H1 (cell line): ENCODE measurements around the gene STAMBP. TPM values are rescaled to one million over a fixed set of nuclear protein-coding genes. Genes with fewer than 3 reads are reported as not detected.

Experiments used
- CTCF ChIA-PET: fragments of 300-600 bp; sonication (Branson Sonifier 250); formaldehyde crosslinking; loops from one replicate; lab custom pipeline; 2021; ENCODE audit not compliant: partially characterized antibody; lab: Charles Lee
- POLR2A ChIA-PET: fragments of 300-600 bp; sonication (Branson Sonifier 250); formaldehyde crosslinking; loops from one replicate; lab custom pipeline; 2021; ENCODE audit warnings: inconsistent platforms; ENCODE audit not compliant: partially characterized antibody; lab: Charles Lee
- DNase-seq, 2 experiments: peaks; one replicate each; pipeline versions ENCODE4 v3.0.0 to v3.0.0-alpha.2; 2010 to 2022; ENCODE audit warnings: low spot score in 2 of 2, low read depth in 1 of 2, mixed read lengths in 1 of 2
- FAIRE-seq: peaks from 2 replicates; lab custom pipeline; 2011; peaks lifted over from hg19 to GRCh38; lab: Jason Lieb, UNC
- H2AFZ ChIP-seq: 2 replicates; pipeline ENCODE4 v1.8.1; 2012; ENCODE audit warnings: low read length, inconsistent platforms
- H2AK5ac ChIP-seq: 2 replicates; pipeline ENCODE4 v1.6.1; 2013; ENCODE audit warnings: low read depth, low read length
- H2BK120ac ChIP-seq: replicated peaks from 2 replicates; pipeline ENCODE3; 2013; ENCODE audit warnings: low read depth, low read length, inconsistent platforms
- H2BK12ac ChIP-seq: 2 replicates; pipeline ENCODE4 v1.6.1; 2013; ENCODE audit warnings: low read depth, low read length
- H2BK15ac ChIP-seq: 2 replicates; pipeline ENCODE4 v1.6.1; 2013; ENCODE audit warnings: low read length
- H2BK20ac ChIP-seq: 2 replicates; pipeline ENCODE4 v1.6.1; 2013; ENCODE audit warnings: low read length
- H2BK5ac ChIP-seq: 2 replicates; pipeline ENCODE4 v1.6.1; 2013; ENCODE audit warnings: low read depth, low read length
- H3K14ac ChIP-seq: 2 replicates; pipeline ENCODE4 v1.6.1; 2013; ENCODE audit warnings: inconsistent platforms; ENCODE audit not compliant: insufficient read length
- H3K18ac ChIP-seq: 2 replicates; pipeline ENCODE4 v1.6.1; 2013; ENCODE audit warnings: low read length; ENCODE audit errors: extremely low read depth
- H3K23ac ChIP-seq: 2 replicates; pipeline ENCODE4 v1.6.1; 2013; ENCODE audit warnings: inconsistent platforms; ENCODE audit not compliant: insufficient read length
- H3K23me2 ChIP-seq: 2 replicates; pipeline ENCODE4 v1.6.1; 2013; ENCODE audit warnings: low read depth, low read length
- H3K27ac ChIP-seq: 2 replicates; pipeline ENCODE4 v1.6.1; 2011; ENCODE audit warnings: low read depth, low read length, inconsistent platforms
- H3K27me3 ChIP-seq, 4 experiments: replicated peaks in 1 of 4; 1 replicate in 1 of 4; 2 replicates in 3 of 4; pipeline versions ENCODE4 v1.6.1 to v1.8.1; 2011 to 2013; ENCODE audit warnings: low read length in 3 of 4, mild to moderate bottlenecking in 3 of 4, inconsistent platforms in 2 of 4, mixed read lengths in 2 of 4, moderate library complexity in 1 of 4; ENCODE audit not compliant: control insufficient read depth in 3 of 4, insufficient read depth in 3 of 4; ENCODE audit errors: extremely low read depth in 1 of 4
- H3K36me3 ChIP-seq, 4 experiments: 2 replicates each; pipeline versions ENCODE4 v1.6.1 to v1.8.1; 2011 to 2013; ENCODE audit warnings: mild to moderate bottlenecking in 4 of 4, low read length in 3 of 4, moderate library complexity in 2 of 4, control low read depth in 1 of 4, inconsistent platforms in 1 of 4; ENCODE audit not compliant: insufficient read depth in 4 of 4, control insufficient read depth in 2 of 4
- H3K4ac ChIP-seq: replicated peaks from 2 replicates; pipeline ENCODE3; 2013; ENCODE audit warnings: low read length, low read depth, mixed read lengths, inconsistent platforms; ENCODE audit not compliant: insufficient read length
- H3K4me1 ChIP-seq, 4 experiments: replicated peaks in 1 of 4; 1 replicate in 1 of 4; 2 replicates in 3 of 4; pipeline versions ENCODE4 v1.6.1 to v1.8.1; 2011 to 2013; ENCODE audit warnings: low read length in 3 of 4, inconsistent platforms in 2 of 4, mixed read lengths in 1 of 4; ENCODE audit not compliant: insufficient read depth in 4 of 4, control insufficient read depth in 3 of 4
- H3K4me2 ChIP-seq, 2 experiments: 2 replicates each; pipeline versions ENCODE4 v1.6.1 to v1.8.1; 2011 to 2013; ENCODE audit warnings: low read depth in 2 of 2, low read length in 2 of 2, control low read depth in 1 of 2, inconsistent platforms in 1 of 2, mild to moderate bottlenecking in 1 of 2; ENCODE audit not compliant: insufficient read depth in 1 of 2
- H3K4me3 ChIP-seq, 4 experiments: fragments of 200-600, 300-600 bp in 1 of 4; sonication (generic), shearing (Covaris generic), sonication (Bioruptor Twin) in 1 of 4; 2 replicates each; pipeline versions ENCODE4 v1.5.1 to v1.8.1; 2011 to 2016; ENCODE audit warnings: low read length in 4 of 4, low read depth in 3 of 4, control low read depth in 2 of 4, inconsistent platforms in 2 of 4, mild to moderate bottlenecking in 2 of 4, mixed read lengths in 1 of 4, moderate library complexity in 1 of 4; ENCODE audit not compliant: insufficient read depth in 2 of 4; ENCODE audit errors: extremely low read depth in 1 of 4
- H3K56ac ChIP-seq: replicated peaks from 2 replicates; pipeline ENCODE3; 2013; ENCODE audit warnings: low read depth, mild to moderate bottlenecking, mixed read lengths, low read length, inconsistent platforms; ENCODE audit not compliant: insufficient read length
- H3K79me1 ChIP-seq: 2 replicates; pipeline ENCODE4 v1.6.1; 2013; ENCODE audit warnings: low read depth, low read length, control low read depth
- H3K79me2 ChIP-seq, 2 experiments: 2 replicates each; pipeline versions ENCODE4 v1.6.1 to v1.8.1; 2012 to 2013; ENCODE audit warnings: low read length in 2 of 2, mild to moderate bottlenecking in 2 of 2, inconsistent platforms in 1 of 2; ENCODE audit not compliant: insufficient read depth in 2 of 2, control insufficient read depth in 1 of 2
- H3K9ac ChIP-seq, 4 experiments: replicated peaks in 1 of 4; 1 replicate in 1 of 4; 2 replicates in 3 of 4; pipeline versions ENCODE4 v1.6.1 to v1.8.1; 2011 to 2013; ENCODE audit warnings: low read depth in 3 of 4, low read length in 3 of 4, control low read depth in 2 of 4, mild to moderate bottlenecking in 2 of 4, moderate library complexity in 2 of 4, inconsistent platforms in 1 of 4; ENCODE audit errors: extremely low read depth in 1 of 4
- H3K9me3 ChIP-seq, 2 experiments: 2 replicates each; pipeline versions ENCODE4 v1.6.1 to v1.8.1; 2012 to 2013; ENCODE audit warnings: mild to moderate bottlenecking in 2 of 2, moderate library complexity in 2 of 2, control low read depth in 1 of 2, inconsistent platforms in 1 of 2, low read depth in 1 of 2, low read length in 1 of 2, mixed read lengths in 1 of 2; ENCODE audit not compliant: insufficient read depth in 2 of 2
- H4K20me1 ChIP-seq, 2 experiments: replicated peaks in 1 of 2; 2 replicates each; pipeline versions ENCODE3 to v1.8.1; 2011 to 2013; ENCODE audit warnings: inconsistent platforms in 2 of 2, low read length in 2 of 2, mild to moderate bottlenecking in 1 of 2; ENCODE audit not compliant: insufficient read depth in 2 of 2, control insufficient read depth in 1 of 2
- H4K5ac ChIP-seq: 2 replicates; pipeline ENCODE4 v1.6.1; 2013; ENCODE audit warnings: low read length, low read depth, mixed read lengths, inconsistent platforms; ENCODE audit not compliant: insufficient read length
- H4K8ac ChIP-seq: 2 replicates; pipeline ENCODE4 v1.8.0; 2013; ENCODE audit warnings: mild to moderate bottlenecking, moderate library complexity, low read length, inconsistent platforms; ENCODE audit not compliant: insufficient read depth; ENCODE audit errors: extremely low read depth
- H4K91ac ChIP-seq: replicated peaks from 2 replicates; pipeline ENCODE3; 2013; ENCODE audit warnings: low read length, mixed read lengths, inconsistent platforms; ENCODE audit not compliant: insufficient read length
- ASH2L ChIP-seq: fragments of 200-600, 300-600 bp; sonication (generic); IDR thresholded peaks from one replicate; pipeline ENCODE4 v1.7.1; 2017; ENCODE audit warnings: low read length
- CEBPB ChIP-seq: IDR thresholded peaks from 2 replicates; pipeline ENCODE4 v1.6.1; 2012; ENCODE audit warnings: low read depth, low read length
- GABPA ChIP-seq: IDR thresholded peaks from 2 replicates; pipeline ENCODE4 v1.6.1; 2011; ENCODE audit warnings: mild to moderate bottlenecking, low read length, moderate library complexity, borderline replicate concordance; ENCODE audit not compliant: insufficient read depth
- JUN ChIP-seq: IDR thresholded peaks from 2 replicates; pipeline ENCODE4 v1.6.1; 2011; ENCODE audit warnings: low read depth, mild to moderate bottlenecking, improper control_type of control experiment, low read length
- KDM4A ChIP-seq: IDR thresholded peaks from one replicate; pipeline ENCODE4 v1.7.1; 2012; ENCODE audit warnings: low read depth, mild to moderate bottlenecking, moderate library complexity, low read length, inconsistent platforms; ENCODE audit not compliant: severe bottlenecking
- SP1 ChIP-seq: IDR thresholded peaks from 2 replicates; pipeline ENCODE4 v1.6.1; 2011; ENCODE audit warnings: low read depth, low read length
- TAF1 ChIP-seq: IDR thresholded peaks from 2 replicates; pipeline ENCODE4 v1.6.1; 2011; ENCODE audit warnings: mild to moderate bottlenecking, low read depth, low read length
- TCF12 ChIP-seq: IDR thresholded peaks from 2 replicates; pipeline ENCODE4 v1.6.1; 2011; ENCODE audit warnings: low read depth, mild to moderate bottlenecking, low read length
- WGBS, 2 experiments: shearing (Covaris generic) in 1 of 2; methylation state at CpG; one replicate each; pipeline versions ENCODE4 v1.1.6 to v1.1.7; 2013 to 2015; ENCODE audit warnings: low lambda C conversion rate in 2 of 2, mixed read lengths in 2 of 2, inconsistent platforms in 1 of 2, low coverage in 1 of 2, missing lambda C conversion rate in 1 of 2; ENCODE audit not compliant: insufficient replicate concordance in 2 of 2, insufficient coverage in 1 of 2, insufficient read length in 1 of 2; ENCODE audit errors: extremely low coverage in 1 of 2, missing lambda C conversion rate in 1 of 2; 5-methylcytosine and 5-hydroxymethylcytosine counted together
- polyA plus RNA-seq, 7 experiments: library from polyadenylated mRNA; depleted of rRNA in 3 of 7; stranded (reverse) in 5 of 7; unstranded in 2 of 7; fragments of >200 nt in 5 of 7; fragments of 200-250 nt in 2 of 7; gene quantifications; 1 replicate in 5 of 7; 2 replicates in 1 of 7; 4 replicates in 1 of 7; pipeline versions ENCODE4 v1.2.1 to v1.2.3, GENCODE V29; 2011 to 2013; ENCODE audit warnings: missing spikeins in 2 of 7, mixed read lengths in 2 of 7
- total RNA-seq: library from RNA; stranded (reverse); fragmentation: NEBNext Ultra II Directional; extraction: Animal tissue kit (Norgen Biotek cat#: 25700); gene quantifications from 2 replicates; pipeline ENCODE4 v1.2.1, GENCODE V29; 2021

Gene STAMBP
- total and polyA plus RNA-seq, 2 of the 8 experiments (the other 6 are each of a cell fraction or from before 2014, with no cell fraction given): 35.8 to 49.7 TPM

- H4K8ac ChIP-seq: peak overlapping the region; percentile 7; the same call in 1 of the 2 replicates
- H4K20me1 ChIP-seq: no peaks in the 10 kb centered on the region
- no peak overlapping the region for H2BK120ac ChIP-seq
- H3K9me3 ChIP-seq: no peaks in the 10 kb centered on the region
- WGBS, 2 experiments: 77% methylated on average over 6 of the region's 6 CpGs; no CpG with 5 or more reads in 1 of the 2 experiments
- H3K4me3 ChIP-seq: no peak overlapping the region
- H2AFZ ChIP-seq: no peak overlapping the region
- FAIRE-seq: no peak
- H2BK5ac ChIP-seq: no peak overlapping the region
- no peak overlapping the region for H4K5ac ChIP-seq
- H3K79me2 ChIP-seq: no peaks in the 10 kb centered on the region
- ChIA-PET POLR2A (no interaction called here), CTCF (interaction anchor here (0.5 to 1.7 kb wide), 3 partner anchors 12 to 71 kb away, joined by 3 to 5 read pairs (median 4); no protein-coding TSS in a partner anchor)
- H3K4me2 ChIP-seq: no peak overlapping the region
- TF ChIP-seq KDM4A: no peak
- TF ChIP-seq ASH2L: no peak
- no peak for TF ChIP-seq TAF1
- no peak for TF ChIP-seq GABPA
- TF ChIP-seq TCF12: no peak
- TF ChIP-seq SP1: no peak
- no peak for TF ChIP-seq JUN
- TF ChIP-seq CEBPB: no peak
- no peak overlapping the region for H2BK15ac ChIP-seq
- no peak overlapping the region for H2BK20ac ChIP-seq
- H4K91ac ChIP-seq: no peak overlapping the region
- no peak overlapping the region for H3K56ac ChIP-seq
- no peak overlapping the region for H3K23ac ChIP-seq
- H3K27me3 ChIP-seq: no peaks in the 10 kb centered on the region
- H3K9ac ChIP-seq: no peak overlapping the region
- H3K4ac ChIP-seq: no peak overlapping the region
- H3K27ac ChIP-seq: no peak overlapping the region
- H3K79me1 ChIP-seq: no peaks in the 10 kb centered on the region
- DNase-seq: no peak
- H2AK5ac ChIP-seq: no peak overlapping the region
- no peak overlapping the region for H3K14ac ChIP-seq
- H3K18ac ChIP-seq: no peak overlapping the region
- H3K36me3 ChIP-seq: no peaks in the 10 kb centered on the region
- peaks cover 0 to 7% (median 4%) of the 10 kb centered on the region in 4 experiments; a peak in 4 of 7 replicates for H3K4me1 ChIP-seq
- no peak overlapping the region for H2BK12ac ChIP-seq
- no peaks in the 10 kb centered on the region for H3K23me2 ChIP-seq
Measured at GRCh38 chr2:73894877-73895276, 66.1 kb downstream of the STAMBP start.
